ENCODE results near the gene MRPL17. TPM values are rescaled to one million over a fixed set of nuclear protein-coding genes. Genes with fewer than 3 reads are reported as not detected.

The MRPL17 gene
- total RNA-seq, 1 experiment from 2014 or later: 118 TPM

- in situ Hi-C loops (cut with HindIII; ENCODE audit: low pct_unique_long_range_greater_than_20kb, low sequenced_read_pairs): no loop called here
- DNase-seq (ENCODE audit: low read depth): no peak
Measured at GRCh38 chr11:6640985-6641701, 42.0 kb downstream of the MRPL17 start.

GRCh38 chr11:6640036-6640984 is 42.8 kb downstream of the MRPL17 start:
- in situ Hi-C loops (cut with HindIII; ENCODE audit: low pct_unique_long_range_greater_than_20kb, low sequenced_read_pairs): no loop called here
- no peak for DNase-seq (ENCODE audit: low read depth)

- in situ Hi-C loops (cut with HindIII; ENCODE audit: low pct_unique_long_range_greater_than_20kb, low sequenced_read_pairs): no loop called here
- no peak for DNase-seq (ENCODE audit: low read depth)
Measured at GRCh38 chr11:6638429-6638828, 44.7 kb downstream of the MRPL17 start.

- in situ Hi-C loops (cut with HindIII; ENCODE audit: low pct_unique_long_range_greater_than_20kb, low sequenced_read_pairs): no loop called here
- no peak for DNase-seq (ENCODE audit: low read depth)
Measured at GRCh38 chr11:6637871-6638270, 45.3 kb downstream of the MRPL17 start.

- in situ Hi-C loops (cut with HindIII; ENCODE audit: low pct_unique_long_range_greater_than_20kb, low sequenced_read_pairs): no loop called here
- DNase-seq (ENCODE audit: low read depth): no peak
Measured at GRCh38 chr11:6636480-6636879, 46.7 kb downstream of the MRPL17 start.

- DNase-seq (ENCODE audit: low read depth): no peak
- in situ Hi-C loops (cut with HindIII; ENCODE audit: low pct_unique_long_range_greater_than_20kb, low sequenced_read_pairs): no loop called here
Measured at GRCh38 chr11:6635082-6635932, 47.8 kb downstream of the MRPL17 start.

- no peak for DNase-seq (ENCODE audit: low read depth)
Measured at GRCh38 chr11:6634534-6634933, 48.6 kb downstream of the MRPL17 start.

GRCh38 chr11:6633422-6634408 is 49.4 kb downstream of the MRPL17 start:
- no peak for DNase-seq (ENCODE audit: low read depth)
- in situ Hi-C loops (cut with HindIII; ENCODE audit: low pct_unique_long_range_greater_than_20kb, low sequenced_read_pairs): no loop called here

More at GRCh38 chr11:6634534-6634933, 48.6 kb downstream of the MRPL17 start:
- in situ Hi-C loops (cut with HindIII; ENCODE audit: low pct_unique_long_range_greater_than_20kb, low sequenced_read_pairs): no loop called here

- in situ Hi-C loops (cut with HindIII; ENCODE audit: low pct_unique_long_range_greater_than_20kb, low sequenced_read_pairs): no loop called here
- DNase-seq (ENCODE audit: low read depth): no peak
Measured at GRCh38 chr11:6632116-6633073, 50.7 kb downstream of the MRPL17 start.

GRCh38 chr11:6631361-6631890 is 51.7 kb downstream of the MRPL17 start:
- in situ Hi-C loops (cut with HindIII; ENCODE audit: low pct_unique_long_range_greater_than_20kb, low sequenced_read_pairs): no loop called here

GRCh38 chr11:6630632-6631291 is 52.4 kb downstream of the MRPL17 start:
- in situ Hi-C loops (cut with HindIII; ENCODE audit: low pct_unique_long_range_greater_than_20kb, low sequenced_read_pairs): no loop called here
- no peak for DNase-seq (ENCODE audit: low read depth)

More at GRCh38 chr11:6631361-6631890, 51.7 kb downstream of the MRPL17 start:
- no peak for DNase-seq (ENCODE audit: low read depth)

Other genes starting within 250 kb of the MRPL17 start
- gene HPX, start 242.4 kb downstream of the MRPL17 start, total RNA-seq (2014; rRNA removed; shearing (Covaris generic); ENCODE audit: low replicate concordance): 9.0 TPM in 1 of 2 replicates, not detected in the other
- gene TRIM3, start 209.4 kb downstream of the MRPL17 start, total RNA-seq (2014; rRNA removed; shearing (Covaris generic); ENCODE audit: low replicate concordance): 11.8 and 21.1 TPM in 2 replicates
- 30.5 and 48.2 TPM in 2 replicates for gene ARFIP2, start 202.0 kb downstream of the MRPL17 start, total RNA-seq (2014; rRNA removed; shearing (Covaris generic); ENCODE audit: low replicate concordance)
- 20.3 and 21.4 TPM in 2 replicates for gene TIMM10B, start 201.8 kb downstream of the MRPL17 start, total RNA-seq (2014; rRNA removed; shearing (Covaris generic); ENCODE audit: low replicate concordance)
- 3.1 and 6.7 TPM in 2 replicates for gene DNHD1, start 186.1 kb downstream of the MRPL17 start, total RNA-seq (2014; rRNA removed; shearing (Covaris generic); ENCODE audit: low replicate concordance)
- 17.5 and 31.2 TPM in 2 replicates for gene RRP8, start 79.7 kb downstream of the MRPL17 start, total RNA-seq (2014; rRNA removed; shearing (Covaris generic); ENCODE audit: low replicate concordance)
- gene ILK, start 79.6 kb downstream of the MRPL17 start, total RNA-seq (2014; rRNA removed; shearing (Covaris generic); ENCODE audit: low replicate concordance): 134 and 153 TPM in 2 replicates
- 35.0 and 69.0 TPM in 2 replicates for gene TAF10, start 71.1 kb downstream of the MRPL17 start, total RNA-seq (2014; rRNA removed; shearing (Covaris generic); ENCODE audit: low replicate concordance)
- gene TPP1, start 63.9 kb downstream of the MRPL17 start, total RNA-seq (2014; rRNA removed; shearing (Covaris generic); ENCODE audit: low replicate concordance): 17.4 and 30.0 TPM in 2 replicates
- gene DCHS1, start 27.5 kb downstream of the MRPL17 start, total RNA-seq (2014; rRNA removed; shearing (Covaris generic); ENCODE audit: low replicate concordance): 0.03 TPM in 1 of 2 replicates, not detected in the other
- not detected in 2 replicates for gene OR2AG2, start 88.6 kb upstream of the MRPL17 start, total RNA-seq (2014; rRNA removed; shearing (Covaris generic); ENCODE audit: low replicate concordance)
- not detected in 2 replicates for gene OR2AG1, start 99.7 kb upstream of the MRPL17 start, total RNA-seq (2014; rRNA removed; shearing (Covaris generic); ENCODE audit: low replicate concordance)
- gene OR6A2, start 116.3 kb upstream of the MRPL17 start, total RNA-seq (2014; rRNA removed; shearing (Covaris generic); ENCODE audit: low replicate concordance): not detected in 2 replicates
- not detected in 2 replicates for gene OR10A5, start 162.3 kb upstream of the MRPL17 start, total RNA-seq (2014; rRNA removed; shearing (Covaris generic); ENCODE audit: low replicate concordance)
- not detected in 2 replicates for gene OR10A2, start 179.7 kb upstream of the MRPL17 start, total RNA-seq (2014; rRNA removed; shearing (Covaris generic); ENCODE audit: low replicate concordance)
- gene OR10A4, start 193.3 kb upstream of the MRPL17 start, total RNA-seq (2014; rRNA removed; shearing (Covaris generic); ENCODE audit: low replicate concordance): not detected in 2 replicates
- gene OR2D2, start 209.2 kb upstream of the MRPL17 start, total RNA-seq (2014; rRNA removed; shearing (Covaris generic); ENCODE audit: low replicate concordance): not detected in 2 replicates
- gene OR2D3, start 237.7 kb upstream of the MRPL17 start, total RNA-seq (2014; rRNA removed; shearing (Covaris generic); ENCODE audit: low replicate concordance): not detected in 2 replicates
- 1.5 and 6.3 TPM in 2 replicates for gene ZNF215, start 243.1 kb upstream of the MRPL17 start, total RNA-seq (2014; rRNA removed; shearing (Covaris generic); ENCODE audit: low replicate concordance)